M059J (cell line): ENCODE results near the gene MYO1B. TPM values are rescaled to one million over a fixed set of nuclear protein-coding genes. Genes with fewer than 3 reads are reported as not detected.
A peak's percentile ranks its signal among the peaks of the same experiment; 100 is the strongest.

Source experiments
- DNase-seq: peaks from one replicate; pipeline ENCODE4 v3.0.0-alpha.2; 2012; ENCODE audit warnings: low read depth
- total RNA-seq: library from RNA; depleted of rRNA; stranded (reverse); fragments of >200 nt; shearing (Covaris generic); gene quantifications from 2 replicates; pipeline ENCODE4 v1.2.3, GENCODE V29; 2014

MYO1B gene
- total RNA-seq, 1 experiment from 2014 or later, result 26.2 TPM

DNA sequence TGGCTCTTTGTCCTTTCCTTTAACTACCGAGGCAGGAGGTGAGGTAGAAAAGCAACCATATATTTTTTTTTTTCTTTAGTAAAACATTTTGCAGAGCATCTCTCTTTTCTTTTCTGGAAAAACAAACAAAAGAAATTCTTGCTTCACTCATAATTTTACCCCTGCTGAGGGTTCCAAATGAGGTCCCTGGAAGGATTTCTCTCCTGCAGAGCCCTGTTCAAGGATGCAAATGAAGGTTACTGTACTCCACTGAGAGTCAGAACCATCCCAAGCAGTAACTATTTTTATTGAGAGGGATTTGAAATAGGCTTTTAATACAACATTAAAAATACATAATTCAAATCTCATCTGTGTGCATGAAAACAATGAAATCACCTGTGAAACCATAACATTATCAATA lies 19.5 kb upstream of the MYO1B start:
- no peak for DNase-seq

DNA sequence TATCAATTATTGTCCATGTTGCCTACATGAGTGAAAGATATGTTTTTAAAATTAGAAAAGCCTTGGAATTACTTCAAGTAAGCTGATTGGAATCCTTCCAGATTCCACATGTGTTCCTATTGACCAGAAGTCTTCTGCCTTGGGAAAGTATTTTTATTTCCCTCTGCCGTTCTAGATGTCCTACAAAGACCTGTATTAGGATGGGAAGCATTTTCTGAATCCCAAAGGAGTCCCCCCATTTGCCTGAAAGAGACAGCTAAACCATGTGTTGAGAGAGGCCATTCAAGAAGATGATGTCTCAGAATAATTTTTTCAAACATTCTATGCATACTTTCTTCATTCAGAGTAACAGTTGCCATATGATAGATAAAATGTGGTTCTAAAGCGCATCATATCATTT lies 19.0 kb upstream of the MYO1B start:
- no peak for DNase-seq

DNA sequence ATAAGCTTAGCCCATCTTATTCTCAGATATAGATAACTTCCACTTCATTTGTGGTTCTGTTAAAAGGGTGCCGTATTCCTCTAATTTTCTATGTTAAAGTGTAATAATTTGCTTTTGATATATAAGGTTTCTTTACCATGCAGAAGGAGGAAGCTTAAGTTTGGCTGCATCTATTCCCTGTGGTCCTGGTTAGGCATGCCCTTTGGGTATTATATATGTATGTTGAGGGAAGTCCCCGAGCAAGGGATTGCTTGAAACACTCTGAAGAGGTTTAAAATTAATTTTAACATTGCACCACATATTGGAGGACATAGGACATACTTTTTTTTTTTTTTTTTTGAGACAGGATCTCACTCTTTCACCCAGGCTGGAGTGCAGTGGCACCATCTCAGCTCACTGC lies 16.9 kb upstream of the MYO1B start:
- no peak for DNase-seq

DNA sequence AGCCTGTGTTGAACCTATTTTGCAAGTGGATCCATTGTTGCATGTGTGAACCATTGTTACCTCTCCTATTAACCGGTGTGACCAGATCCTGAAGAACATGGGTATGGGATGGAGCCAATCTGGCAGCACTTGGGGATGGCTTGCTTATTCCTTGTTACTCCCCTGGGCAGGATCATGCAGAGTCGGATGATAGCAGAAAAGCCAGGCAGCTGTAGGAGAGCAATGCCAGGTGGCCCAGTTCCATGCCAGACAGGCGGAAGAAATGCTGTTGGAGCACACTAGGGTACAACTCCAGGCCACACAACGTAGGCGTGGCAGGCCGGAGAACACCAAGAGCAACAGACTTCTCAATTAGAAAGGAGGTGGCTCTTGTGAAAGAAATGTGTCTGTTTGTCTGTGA lies 16.3 kb upstream of the MYO1B start:
- DNase-seq, result no peak

DNA sequence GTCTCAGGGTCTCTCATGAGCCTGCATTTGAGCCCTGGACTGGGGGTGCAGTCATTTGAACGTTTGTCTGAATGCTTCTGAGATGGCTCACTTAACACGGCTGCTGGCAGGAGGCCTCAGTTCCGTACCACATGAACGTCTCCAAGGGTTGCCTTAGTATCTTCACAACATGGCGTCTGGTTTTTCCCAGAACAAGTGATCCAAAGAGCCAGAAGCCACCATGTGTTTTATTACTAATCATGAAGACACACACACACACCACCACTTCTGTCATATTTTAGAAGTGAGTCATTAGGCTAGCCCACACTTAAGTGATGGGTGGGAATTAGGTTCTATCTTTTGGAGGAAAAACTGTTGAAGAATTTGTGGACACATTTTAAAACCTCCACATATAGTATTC lies 15.0 kb upstream of the MYO1B start:
- peak; percentile 90 for DNase-seq

DNA sequence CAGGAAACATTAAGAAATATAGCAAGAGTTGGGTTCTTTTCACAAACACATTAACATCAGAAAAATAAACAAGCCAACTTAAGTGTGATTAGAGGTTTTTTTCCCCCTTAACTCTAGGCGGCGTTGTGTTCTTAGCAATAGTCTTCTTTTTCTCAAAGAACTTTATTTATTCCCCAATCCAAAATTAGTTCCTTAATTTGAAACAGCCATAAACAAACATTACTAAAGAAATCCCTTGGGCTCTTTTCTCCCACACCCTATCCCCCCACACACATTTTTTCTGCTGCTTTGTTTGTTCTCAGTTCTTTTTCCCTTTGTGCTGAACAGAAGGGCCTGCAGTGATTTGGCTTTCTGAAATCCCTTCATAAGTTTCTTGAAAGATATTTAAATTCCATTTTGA lies 13.2 kb upstream of the MYO1B start:
- peak; percentile 42 for DNase-seq

DNA sequence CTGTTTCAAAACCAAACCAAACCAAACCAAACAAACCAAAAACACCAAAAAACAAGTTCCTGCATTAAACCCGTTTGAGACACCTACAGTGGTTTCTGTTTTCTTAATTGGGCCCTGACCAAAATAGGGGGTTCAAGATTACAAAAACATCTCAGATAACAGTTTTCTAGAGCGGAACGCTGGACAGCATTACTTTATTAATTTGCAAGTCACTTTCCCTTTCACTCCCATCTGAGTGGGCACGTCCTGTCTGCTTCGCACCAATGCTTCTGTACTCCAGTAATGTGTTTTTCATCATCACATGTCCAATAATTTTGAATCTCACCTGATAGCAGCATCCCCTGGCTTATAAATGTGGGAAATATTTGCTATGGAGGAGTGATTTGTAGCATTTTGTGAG lies 11.7 kb upstream of the MYO1B start:
- DNase-seq, result no peak

DNA sequence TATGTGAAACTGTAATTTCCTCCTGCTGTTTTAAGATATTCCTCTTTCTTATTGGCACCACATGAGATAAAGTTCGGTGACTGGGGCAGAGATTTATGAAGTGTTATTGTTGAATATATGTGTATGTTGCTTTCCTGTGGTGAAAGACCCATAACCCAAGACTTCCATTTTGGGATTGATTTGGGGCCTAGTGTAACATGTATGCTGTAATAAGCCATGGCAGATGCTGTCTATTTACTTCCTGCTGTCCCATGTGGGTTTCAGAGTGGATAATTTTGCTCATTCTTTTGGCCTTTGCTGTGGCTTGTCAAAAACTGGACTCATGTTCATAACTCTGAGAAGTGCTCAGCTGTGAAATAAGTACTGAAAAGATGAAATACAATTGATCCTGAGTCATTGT lies 10.8 kb upstream of the MYO1B start:
- no peak for DNase-seq

DNA sequence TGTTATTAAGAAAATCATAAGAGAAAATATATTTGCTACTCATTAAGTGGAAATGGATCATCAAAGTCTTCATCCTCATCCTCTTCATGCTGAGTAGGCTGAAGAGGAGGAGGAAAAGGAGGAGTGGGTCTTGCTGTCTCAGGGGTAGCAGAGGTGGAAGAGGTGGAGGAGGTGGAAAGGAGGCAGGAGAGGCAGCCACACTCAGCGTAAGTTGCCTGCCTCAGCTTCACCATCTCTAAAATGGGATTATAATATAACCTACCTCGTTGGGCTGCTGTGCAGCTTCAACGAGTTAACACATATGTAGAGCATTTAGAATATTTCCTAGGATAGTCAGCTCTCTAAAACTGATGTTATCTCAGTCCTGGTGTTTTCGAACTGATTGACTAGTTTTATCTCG lies 4.3 kb upstream of the MYO1B start:
- no peak for DNase-seq

DNA sequence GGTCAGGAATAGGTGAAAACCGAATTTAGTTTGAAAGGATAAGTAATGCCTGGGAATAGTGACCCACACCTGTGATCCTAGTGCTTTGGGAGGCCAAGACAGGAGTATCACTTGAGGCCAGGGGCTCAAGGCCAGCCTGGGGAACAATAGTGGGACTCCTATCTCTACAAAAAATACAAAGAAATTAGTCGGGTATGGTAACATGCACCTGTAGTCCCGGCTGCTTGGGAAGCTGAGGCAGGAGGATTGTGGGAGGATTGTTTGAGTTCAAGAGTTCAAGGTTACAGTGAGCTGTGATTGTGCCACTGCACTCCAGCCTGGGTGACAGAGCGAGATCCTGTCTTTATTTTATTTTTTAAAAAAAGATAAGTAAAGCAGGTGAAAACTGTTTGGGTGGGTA lies 3.8 kb upstream of the MYO1B start:
- DNase-seq, result no peak

DNA sequence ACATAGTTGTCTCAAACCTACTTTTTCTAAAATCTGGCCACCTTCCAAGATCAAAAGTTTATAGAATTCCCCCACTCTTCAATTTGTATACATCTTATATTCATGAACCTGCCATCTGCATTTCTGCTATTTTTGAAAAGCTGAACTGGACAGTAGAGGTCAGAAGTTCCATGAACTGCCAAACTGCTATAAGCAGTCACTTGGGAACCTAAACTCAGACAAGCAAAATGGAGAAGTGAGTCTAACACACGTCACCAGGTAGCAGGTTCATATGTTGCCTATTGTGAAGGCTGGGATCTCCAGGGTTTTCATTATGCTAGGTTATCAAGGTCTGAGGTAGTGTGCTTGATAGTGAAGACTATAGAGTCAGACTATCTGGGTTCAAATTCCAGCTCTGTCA lies 2.0 kb upstream of the MYO1B start:
- DNase-seq, result no peak

DNA sequence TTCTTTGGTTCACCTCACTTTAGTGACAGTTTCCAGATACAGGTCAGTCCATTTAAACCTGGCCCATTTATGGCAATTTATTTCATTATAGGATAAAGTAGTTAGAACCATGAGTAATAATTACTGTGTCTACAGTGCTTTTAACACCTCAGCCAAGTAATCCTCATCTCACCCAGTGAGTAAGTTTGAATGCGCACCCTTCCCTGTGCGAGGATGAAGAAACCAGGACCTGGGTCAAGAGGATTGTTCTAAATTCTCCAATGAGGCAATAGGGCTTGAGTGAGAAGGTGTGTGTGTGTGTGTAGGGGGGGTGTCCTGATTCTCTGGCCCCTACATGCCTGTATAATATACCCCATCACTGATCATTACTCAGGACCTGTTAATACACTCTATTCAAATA lies 854 bp upstream of the MYO1B start:
- no peak for DNase-seq

DNA sequence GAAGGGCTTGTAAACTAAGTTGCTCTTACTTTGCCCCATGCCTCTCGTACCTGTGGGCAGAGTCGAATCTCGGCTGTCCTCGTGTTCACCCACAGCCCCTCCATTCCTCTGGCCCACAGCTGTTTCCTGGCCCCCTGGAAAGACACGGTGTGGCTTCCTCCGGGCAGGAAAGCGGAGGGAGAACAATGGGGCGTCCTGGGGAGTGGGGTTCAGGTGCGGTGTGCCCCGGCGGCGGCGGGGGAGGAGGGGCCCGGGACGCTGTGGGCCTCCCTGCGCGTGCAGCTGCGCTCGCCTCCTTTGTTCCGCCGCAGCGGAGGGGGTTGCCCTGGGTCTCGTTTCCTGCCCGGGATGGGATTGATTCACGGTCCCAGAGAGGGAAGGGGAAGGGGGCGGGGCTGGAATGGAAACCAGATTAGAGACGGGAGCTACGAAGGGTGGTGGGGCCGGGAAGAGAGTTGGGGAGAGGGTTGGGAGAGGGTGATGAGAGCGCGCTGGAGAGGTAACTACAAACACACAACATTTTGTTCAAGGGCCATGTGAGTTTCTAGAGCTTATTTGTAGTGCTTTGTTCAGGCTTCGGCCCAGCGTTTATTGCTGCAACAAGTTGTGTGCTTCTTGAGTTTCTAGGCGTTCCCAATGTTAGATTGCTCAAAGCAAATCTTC lies 796 bp downstream of the MYO1B start:
- DNase-seq, result peak; percentile 50

DNA sequence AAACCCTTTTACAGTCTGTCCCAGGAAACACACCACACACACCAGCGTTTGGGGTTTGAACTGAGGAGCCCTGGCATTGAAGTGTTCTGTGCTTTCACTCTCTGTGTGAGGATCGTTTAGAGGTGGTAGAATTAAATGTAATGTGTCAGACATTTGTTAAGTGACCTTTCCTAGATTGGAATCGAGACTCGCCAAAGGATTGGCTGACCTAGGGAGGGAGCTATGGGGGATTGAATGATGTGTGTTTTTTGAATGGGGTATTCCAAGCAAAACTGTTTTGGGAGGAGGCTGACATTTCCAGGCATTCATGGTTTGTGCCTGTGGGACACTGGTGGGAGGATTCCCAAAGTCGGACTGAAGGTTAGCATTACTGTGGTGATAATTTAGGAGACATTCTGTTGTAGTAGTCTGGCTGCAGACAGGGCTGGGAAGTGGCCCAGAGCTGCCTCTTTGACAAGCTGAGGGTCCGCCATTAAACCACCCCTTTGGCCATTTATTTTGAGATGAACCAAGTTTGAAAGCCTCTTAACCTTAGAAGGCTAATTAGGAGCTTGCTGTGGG lies 1.7 kb downstream of the MYO1B start:
- DNase-seq, result peak; percentile 34

DNA sequence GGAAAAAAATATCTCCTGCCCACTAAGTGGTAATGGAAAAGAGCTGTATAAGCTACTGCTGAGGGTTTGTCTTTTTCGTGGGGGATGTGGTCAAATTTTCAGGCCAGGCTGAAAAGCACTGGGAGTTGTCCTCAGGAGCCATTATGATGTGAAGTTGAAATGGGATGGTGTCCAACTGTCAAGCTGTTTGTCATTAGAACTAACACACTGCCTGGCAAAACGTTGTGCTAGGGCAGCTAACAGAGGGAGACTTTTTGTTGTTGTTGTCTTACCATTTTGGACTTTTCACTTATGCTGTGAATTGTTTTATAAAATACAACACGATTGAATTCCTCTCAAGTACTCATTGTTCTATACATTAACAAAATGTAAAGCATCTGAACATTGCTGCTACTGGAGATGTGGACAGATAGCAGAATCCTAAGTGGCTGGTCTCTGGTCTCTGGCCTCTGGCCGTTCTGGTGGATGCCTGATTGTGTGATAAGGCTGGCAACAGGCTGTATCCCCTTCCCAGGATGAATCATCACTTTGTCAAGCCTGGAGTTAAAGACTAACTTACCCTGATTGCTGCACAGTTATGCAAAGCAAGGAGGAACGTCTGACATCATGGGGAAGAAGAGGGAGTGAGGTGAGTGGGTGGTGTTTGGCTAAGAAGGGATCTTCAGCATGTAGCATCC lies 2.3 kb downstream of the MYO1B start:
- peak; percentile 93 for DNase-seq

DNA sequence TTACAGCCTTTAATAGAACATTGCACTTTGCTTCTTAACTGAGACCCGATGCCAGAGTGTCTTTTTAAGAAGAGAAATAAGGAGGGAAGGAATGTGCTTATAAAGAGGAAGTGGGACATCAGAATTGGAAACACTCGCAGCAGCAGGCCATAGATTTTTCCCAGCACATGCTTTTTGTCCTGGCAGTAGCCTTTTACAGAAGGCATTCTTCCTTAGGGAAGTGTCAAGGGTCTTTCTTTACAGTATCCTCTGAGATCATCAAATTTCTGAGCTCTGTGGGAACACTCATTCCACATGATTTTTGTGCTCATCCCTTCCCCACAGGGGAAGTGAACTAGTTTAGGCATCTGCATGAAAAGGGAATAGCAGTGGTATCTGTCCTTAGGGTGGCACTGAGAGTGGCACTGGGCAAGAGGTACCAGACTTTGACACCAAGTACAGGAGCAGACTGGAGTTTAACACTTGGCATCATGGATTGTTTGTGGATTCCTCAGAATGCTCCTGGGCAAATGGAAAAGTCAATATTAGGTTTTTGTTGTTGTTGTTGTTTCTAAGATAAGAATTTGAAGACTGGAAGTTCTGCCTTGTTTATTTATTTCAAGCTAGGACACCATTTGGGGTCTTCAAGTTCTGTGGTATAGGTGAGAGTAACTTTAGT lies 4.1 kb downstream of the MYO1B start:
- DNase-seq, result no peak

DNA sequence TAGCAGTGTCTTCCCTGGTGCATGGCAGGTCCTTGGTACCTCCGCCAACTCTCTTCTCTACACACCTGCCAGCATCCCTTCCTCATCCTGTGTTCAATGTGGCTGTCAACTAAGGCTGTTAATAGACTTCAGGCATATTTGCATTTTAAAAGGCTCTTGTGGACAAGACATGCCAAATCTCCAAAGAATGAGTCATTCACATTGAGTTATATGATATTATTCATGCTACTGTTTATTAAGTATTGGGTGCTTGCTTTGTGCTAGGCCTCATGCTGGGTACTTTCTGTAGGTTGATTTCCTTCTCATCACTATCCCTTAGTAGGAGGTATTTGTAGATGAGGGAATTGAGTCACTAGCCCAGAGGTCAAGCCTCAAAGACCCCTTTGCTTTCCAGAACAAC lies 5.2 kb downstream of the MYO1B start:
- no peak for DNase-seq

DNA sequence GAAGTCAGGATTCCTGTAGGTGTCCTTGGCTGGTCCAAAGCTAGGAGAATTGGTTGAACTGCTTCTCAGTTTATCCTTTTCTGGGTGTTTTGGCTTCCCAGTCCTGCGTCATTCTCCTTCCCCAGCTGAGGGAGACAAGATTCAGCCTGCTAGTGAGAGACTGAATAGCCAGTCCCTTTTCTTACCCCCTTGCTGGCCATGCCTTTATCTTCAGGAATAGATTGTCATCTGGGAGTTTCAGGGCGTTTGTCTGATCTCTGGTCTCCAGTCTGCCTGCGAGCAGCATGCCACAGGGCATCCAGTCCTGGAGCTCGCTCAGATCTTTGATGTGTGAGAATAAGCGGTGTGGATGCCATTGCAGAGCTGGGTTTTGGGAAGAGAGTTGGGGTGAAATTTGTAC lies 5.8 kb downstream of the MYO1B start:
- no peak for DNase-seq

DNA sequence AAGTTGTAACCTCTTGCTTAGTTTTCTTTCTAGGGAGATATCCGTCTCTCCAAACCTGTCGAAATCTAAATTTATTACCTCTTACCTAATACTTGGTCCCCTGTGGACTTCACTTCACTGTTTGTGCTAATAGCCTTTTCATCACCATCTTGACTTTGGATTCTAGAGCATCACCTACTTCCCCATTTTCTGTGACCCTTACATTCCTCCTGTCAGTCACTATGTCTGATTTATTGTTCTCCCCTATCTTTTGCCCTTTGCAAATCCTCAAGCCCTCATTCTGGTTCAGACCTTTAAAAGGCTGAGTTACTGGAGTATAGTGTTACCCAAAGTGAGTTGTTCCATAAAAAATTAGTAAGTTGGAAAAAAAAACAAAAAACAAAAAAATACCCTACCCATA lies 7.5 kb downstream of the MYO1B start:
- DNase-seq, result no peak

DNA sequence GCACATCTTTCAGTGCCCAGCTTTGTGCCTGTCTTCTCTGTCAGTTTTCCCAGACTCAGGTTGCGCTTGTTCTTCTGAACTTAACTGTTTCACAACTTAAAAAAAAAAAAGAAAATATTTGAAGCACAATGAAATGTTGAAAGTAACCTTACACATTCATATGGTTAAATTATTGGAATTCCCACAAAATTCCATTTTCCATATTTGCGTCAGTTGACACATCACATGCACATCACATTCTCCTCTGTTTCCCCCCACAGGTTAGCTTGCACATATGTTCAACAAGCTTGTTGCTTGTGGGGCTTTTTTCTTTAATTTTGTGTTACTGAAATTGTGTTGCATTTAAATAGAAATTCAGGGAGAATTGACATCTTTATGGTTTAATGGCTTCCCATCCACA lies 8.3 kb downstream of the MYO1B start:
- DNase-seq, result no peak

DNA sequence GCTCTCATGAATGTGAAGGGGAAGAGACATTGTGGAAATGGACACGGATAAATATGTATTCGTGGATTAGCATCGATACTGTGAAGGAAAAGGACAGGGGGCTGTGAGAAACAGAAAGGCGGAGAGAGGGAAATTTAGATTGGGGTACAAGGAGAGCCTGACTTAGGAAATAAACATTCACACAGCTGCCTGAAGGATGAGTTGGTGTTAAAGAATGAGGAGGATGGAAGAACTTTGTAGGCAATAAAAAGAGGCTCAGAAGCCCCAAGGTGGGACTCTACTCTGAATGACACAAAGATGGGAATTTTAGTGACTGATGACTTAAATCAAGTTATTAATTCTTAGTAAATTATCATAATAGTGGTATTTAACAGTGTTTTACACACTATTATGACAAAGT lies 10.1 kb downstream of the MYO1B start:
- no peak for DNase-seq

DNA sequence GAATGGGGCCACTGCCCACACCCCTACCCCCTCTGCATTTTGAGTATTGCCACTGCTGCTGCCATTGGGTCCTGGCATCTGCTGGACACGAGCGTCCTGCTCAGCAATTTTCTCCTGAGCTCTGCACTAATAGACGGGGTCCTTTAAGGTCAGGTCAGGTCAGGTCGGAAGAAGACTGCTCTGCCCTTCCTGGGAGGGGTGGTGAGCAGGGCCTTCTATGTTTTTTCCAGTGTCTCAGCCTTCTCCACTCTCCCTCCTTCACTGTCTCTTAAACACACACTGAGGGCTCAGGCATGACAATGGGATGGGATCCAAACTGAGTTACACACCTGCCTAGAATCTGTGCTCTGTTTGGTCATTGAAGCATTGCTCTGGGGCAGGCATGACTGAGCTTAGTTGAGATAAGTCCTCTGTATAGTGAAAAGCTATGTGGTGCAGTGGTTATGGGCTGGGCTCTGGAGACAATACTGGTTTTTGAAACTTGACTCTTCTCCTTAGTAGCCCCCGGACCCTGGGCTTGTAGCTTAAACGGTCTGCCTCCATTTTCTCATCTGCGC lies 10.6 kb downstream of the MYO1B start:
- DNase-seq, result no peak

DNA sequence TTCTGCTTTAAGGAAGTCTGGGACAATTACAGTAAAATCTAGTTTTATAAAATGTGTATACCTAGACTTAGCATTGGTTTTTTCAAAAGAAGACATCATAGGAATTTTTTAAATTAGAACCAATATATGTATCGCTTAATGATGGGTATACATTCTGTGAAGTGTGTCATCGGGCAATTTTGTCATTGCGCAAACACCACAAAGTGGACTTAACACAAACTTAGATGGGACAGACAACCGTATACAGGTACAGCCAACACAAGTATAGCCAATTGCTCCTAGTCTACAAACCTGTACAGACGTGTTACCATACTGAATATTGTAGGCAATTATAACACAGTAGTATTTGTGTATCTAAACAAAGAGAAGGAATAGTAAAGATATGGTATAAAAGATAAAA lies 12.7 kb downstream of the MYO1B start:
- DNase-seq, result no peak
